ENCODE data around the gene SERTAD3.
A peak's percentile ranks its signal among the peaks of the same experiment; 100 is the strongest.

- TF ChIP-seq CTCF (IDR thresholded peaks at IDR 0.05) (peak in 1 of 3 donors; percentile 13), POLR2A (IDR thresholded peaks at IDR 0.05) (peak; percentile 69), EP300 (IDR thresholded peaks at IDR 0.05) (peak; percentile 97)
These were observed 770 bp downstream of the SERTAD3 start for GRCh38 chr19:40443131-40443999.
